Choroid plexus epithelial cell (primary cell): Measurements from ENCODE around the gene VIL1.
A peak's percentile ranks its signal among the peaks of the same experiment; 100 is the strongest.

Experiments used
- DNase-seq: peaks from one replicate; pipeline ENCODE4 v3.0.0-alpha.2; 2010; ENCODE audit warnings: low read depth
- H3K4me3 ChIP-seq: 2 replicates; pipeline ENCODE4 v1.5.1; 2011; ENCODE audit warnings: low read depth, mild to moderate bottlenecking, control low read depth, low read length, moderate library complexity
- CTCF ChIP-seq: conservative IDR thresholded peaks from 2 replicates; pipeline ENCODE4 v1.5.1; 2011; ENCODE audit warnings: low read depth, mild to moderate bottlenecking, control low read depth, inconsistent platforms, low read length, moderate library complexity

VIL1 gene

GRCh38 chr2:218430721-218431120, 11.8 kb downstream of the VIL1 start:
- DNase-seq: no peak
- H3K4me3 ChIP-seq: no peak overlapping the region
- no peak for TF ChIP-seq CTCF

- no peak for DNase-seq
- H3K4me3 ChIP-seq: no peak overlapping the region
- TF ChIP-seq CTCF: no peak
These were observed 13.0 kb downstream of the VIL1 start for GRCh38 chr2:218431878-218432277.

GRCh38 chr2:218432676-218433365, 13.9 kb downstream of the VIL1 start:
- no peak overlapping the region for H3K4me3 ChIP-seq
- TF ChIP-seq CTCF: no peak
- DNase-seq: no peak

GRCh38 chr2:218434456-218434855, 15.5 kb downstream of the VIL1 start:
- no peak for TF ChIP-seq CTCF
- no peak overlapping the region for H3K4me3 ChIP-seq
- no peak for DNase-seq

- DNase-seq: peak; percentile 9
- H3K4me3 ChIP-seq: no peak overlapping the region
- no peak for TF ChIP-seq CTCF
These were observed 16.4 kb downstream of the VIL1 start for GRCh38 chr2:218435003-218435982.

GRCh38 chr2:218436992-218437391, 18.1 kb downstream of the VIL1 start:
- H3K4me3 ChIP-seq: no peak overlapping the region
- TF ChIP-seq CTCF: no peak
- no peak for DNase-seq

- DNase-seq: no peak
- no peak for TF ChIP-seq CTCF
- no peak overlapping the region for H3K4me3 ChIP-seq
These were observed 19.0 kb downstream of the VIL1 start for GRCh38 chr2:218437969-218438368.
